ENCODE results near the gene FAM234B.

Gene FAM234B, protein sequence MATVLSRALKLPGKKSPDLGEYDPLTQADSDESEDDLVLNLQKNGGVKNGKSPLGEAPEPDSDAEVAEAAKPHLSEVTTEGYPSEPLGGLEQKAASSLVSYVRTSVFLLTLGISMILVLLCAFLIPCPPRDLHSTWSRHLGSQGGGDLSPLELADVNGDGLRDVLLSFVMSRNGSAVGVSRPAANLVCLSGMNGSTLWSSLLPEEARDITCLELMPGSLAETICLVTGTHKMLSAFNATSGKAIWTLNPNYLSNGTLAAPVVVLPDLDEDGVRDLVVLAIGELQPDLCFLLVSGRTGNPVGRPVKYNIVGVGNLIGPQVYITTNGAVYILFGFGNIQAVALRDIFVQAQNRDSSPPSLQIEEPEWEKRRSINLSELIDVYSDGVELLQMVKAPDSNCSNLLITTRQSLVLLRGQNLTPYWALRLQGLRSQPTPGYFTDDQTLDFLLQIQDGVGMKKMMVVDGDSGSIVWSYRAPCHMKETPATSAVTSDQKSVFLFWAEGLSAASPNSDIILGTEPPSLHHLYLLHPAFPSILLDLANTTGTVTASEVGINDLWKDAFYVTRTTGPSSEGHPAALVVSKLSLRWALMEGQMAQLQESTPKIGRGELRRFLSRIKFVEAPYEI

DNA sequence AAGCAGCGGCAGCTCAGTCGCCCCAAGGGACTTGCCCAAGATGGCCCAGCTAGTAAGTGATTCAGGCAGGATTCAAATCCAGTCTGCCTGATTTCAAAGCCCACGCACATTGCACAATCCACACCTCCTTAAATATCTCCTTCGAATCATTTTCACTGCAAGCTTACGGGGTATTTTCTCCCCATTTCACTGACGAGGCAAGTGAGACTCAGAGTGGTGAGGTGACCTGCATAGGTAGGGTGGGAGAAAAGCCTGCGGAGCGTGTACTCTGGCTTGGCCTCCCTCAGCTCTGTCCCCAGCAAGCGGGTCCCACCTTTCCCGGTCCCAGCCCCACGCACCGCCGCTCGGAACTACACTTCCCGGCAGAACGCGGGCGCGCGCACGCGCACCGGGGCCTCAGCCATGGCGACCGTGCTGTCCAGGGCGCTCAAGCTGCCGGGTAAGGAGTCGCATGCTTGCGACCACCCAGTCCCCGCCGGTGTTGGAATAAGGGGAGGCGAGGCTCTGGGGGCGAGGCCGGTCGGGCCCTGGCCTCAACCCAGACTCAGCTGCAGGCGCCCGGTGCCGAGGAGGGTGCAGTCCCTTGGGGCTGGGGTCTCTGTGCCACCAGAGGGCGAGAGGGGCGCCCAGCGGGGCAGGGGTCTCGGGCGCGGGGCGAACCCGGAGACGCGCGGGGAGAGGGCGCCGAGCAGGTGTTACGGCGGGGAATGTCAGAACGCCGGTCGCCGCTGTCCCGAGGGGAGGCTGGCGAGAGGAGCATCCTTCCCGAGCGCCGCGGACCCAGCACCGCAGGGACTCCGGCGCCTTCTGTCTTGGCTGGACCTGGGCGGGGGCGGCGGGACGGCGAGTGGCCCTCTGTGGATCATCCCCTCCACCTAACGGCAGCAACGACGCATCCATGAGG, at the start of gene FAM234B:
Gene FAM234B, plus strand, starts transcription at position 380 of the 904 bp plus-strand sequence. Its CDS starts 23 bp downstream, at position 403.
- H3K27ac ChIP-seq, result peak within 1 kb of the TSS in 1 of 2 donors; percentile 70
- peak; percentile 81 for DNase-seq (ENCODE audit: low spot score)

DNA sequence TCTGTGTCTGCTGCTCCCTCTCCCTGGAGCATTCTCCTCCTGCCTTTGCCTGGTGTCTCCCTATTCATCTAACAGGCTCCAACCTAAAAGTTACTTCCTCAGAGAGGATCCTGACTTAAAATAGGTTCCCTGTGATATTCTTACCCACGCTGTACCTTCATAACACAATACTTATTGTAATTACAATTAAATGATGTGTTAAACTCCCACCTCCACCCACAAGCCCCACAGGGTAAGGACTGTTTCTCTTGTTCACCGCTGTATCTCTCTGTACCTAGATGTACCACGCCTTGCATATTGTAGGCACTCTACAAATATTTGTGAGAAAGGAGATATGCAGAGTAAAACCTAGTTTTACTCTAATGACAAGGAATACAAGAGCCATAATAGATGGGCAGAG, 49.1 kb upstream of the FAM234B start:
- DNase-seq (ENCODE audit: low spot score), result no peak
- no peak overlapping the region for H3K4me3 ChIP-seq
- TF ChIP-seq, protein P1, sequence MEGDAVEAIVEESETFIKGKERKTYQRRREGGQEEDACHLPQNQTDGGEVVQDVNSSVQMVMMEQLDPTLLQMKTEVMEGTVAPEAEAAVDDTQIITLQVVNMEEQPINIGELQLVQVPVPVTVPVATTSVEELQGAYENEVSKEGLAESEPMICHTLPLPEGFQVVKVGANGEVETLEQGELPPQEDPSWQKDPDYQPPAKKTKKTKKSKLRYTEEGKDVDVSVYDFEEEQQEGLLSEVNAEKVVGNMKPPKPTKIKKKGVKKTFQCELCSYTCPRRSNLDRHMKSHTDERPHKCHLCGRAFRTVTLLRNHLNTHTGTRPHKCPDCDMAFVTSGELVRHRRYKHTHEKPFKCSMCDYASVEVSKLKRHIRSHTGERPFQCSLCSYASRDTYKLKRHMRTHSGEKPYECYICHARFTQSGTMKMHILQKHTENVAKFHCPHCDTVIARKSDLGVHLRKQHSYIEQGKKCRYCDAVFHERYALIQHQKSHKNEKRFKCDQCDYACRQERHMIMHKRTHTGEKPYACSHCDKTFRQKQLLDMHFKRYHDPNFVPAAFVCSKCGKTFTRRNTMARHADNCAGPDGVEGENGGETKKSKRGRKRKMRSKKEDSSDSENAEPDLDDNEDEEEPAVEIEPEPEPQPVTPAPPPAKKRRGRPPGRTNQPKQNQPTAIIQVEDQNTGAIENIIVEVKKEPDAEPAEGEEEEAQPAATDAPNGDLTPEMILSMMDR (IDR thresholded peaks at IDR 0.05), result no peak
- no peak overlapping the region for H3K27ac ChIP-seq

More for the DNA sequence above, at the start of gene FAM234B:
- TF ChIP-seq, protein P1 (IDR thresholded peaks at IDR 0.05), result no peak
- peak within 1 kb of the TSS; percentile 86 for H3K4me3 ChIP-seq

DNA sequence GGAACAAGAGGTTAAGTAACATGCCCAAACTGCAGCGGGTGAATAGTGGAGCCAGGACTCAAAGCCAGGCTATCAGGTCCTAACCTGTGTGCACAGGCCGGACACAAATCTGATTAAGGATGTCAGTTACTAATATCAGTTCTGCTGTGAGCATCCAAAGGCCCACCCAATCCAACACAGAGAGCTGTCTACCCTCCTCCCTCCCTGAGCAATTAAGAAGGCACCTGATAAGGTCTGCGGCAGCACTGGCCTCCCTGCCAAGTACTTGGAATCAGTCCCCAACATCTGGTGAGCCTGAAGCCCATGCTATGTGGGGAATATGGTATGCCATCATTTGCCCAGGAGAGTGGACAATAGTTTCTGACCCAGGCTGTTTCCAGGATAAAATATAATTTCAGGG, 48.0 kb upstream of the FAM234B start:
- Histone ChIP-seq H3K4me3 (no peak overlapping the region), H3K27ac (no peak overlapping the region)
- no peak for DNase-seq (ENCODE audit: low spot score)
- TF ChIP-seq, protein P1 (IDR thresholded peaks at IDR 0.05), result no peak

DNA sequence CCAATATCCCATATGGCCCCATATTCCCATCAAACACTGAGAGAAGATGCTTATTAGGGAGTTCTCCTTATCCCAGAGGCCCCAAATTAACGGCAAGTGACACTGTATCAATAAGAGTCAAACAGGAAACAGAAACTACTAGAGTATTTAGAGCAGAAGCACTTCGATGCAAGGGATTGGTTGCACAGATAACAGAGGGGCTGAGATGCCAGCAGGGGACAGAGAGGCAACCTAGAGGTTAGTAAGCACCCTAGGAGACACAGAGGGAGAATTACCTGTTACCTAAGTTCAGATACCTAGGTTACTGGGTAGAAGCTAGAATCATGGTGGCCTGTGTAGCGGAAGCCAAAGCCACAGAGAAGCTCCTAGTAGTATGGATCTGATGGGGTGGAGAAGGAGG, 47.0 kb upstream of the FAM234B start:
- no peak for DNase-seq (ENCODE audit: low spot score)
- H3K4me3 ChIP-seq, result no peak overlapping the region
- TF ChIP-seq, protein P1 (IDR thresholded peaks at IDR 0.05), result no peak
- H3K27ac ChIP-seq, result no peak overlapping the region

DNA sequence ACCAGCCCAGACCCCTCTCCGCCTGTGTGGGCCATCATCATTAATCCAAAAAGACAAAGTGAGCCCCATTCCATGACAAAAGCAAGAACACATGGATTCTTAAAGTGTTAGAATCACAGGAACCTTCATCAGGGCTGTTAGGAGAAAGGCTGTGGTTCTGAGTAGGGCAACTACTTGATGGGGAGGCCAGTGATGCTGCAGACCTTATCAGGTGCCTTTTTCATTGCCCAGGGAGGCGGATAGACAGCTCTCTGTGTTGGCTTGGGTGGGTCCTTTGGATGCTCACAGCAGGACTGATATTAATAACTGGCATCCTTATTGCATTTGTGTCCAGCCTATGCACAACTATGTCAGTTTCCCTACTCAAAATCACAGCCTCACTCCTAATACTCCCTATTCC, 46.4 kb upstream of the FAM234B start:
- no peak for DNase-seq (ENCODE audit: low spot score)
- peak overlapping the region; percentile 85 for H3K4me3 ChIP-seq
- TF ChIP-seq, protein P1 (IDR thresholded peaks at IDR 0.05), result no peak
- H3K27ac ChIP-seq, result peak overlapping the region in 1 of 2 donors; percentile 9

DNA sequence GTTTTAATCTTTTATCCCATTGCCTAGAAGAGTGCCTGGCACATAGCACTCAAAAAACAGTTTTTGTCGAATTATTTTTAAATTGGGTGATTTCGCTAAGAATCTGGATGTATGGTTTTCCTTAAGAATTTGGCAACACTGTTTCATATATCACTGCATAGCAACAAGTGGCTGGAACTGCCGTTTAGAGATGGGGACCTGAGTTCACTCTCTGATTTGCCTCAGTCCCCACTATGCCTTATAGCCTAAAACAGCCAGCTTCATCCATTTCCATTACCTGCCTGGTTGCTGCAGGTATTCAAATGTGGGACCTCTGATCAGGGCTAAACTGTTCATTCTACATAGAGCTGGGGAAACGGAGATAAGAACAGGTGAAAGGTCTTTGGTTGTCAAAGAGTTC, 45.9 kb upstream of the FAM234B start:
- H3K27ac ChIP-seq, result no peak overlapping the region
- no peak for DNase-seq (ENCODE audit: low spot score)
- H3K4me3 ChIP-seq, result peak overlapping the region; percentile 85
- TF ChIP-seq, protein P1 (IDR thresholded peaks at IDR 0.05), result no peak
